Stimulated activated naive B cell treated with anti-CD40 and anti-IgM and Interleukin-4, amounts not matched to agents 10 μg/mL and 1 μg/mL and 100 μg/mL, for 72 hours (primary cell): ENCODE results near the gene DNMT3A.

Source experiments
- ATAC-seq, 2 donors: fragments of 150-1000 bp; cut with Tn5 transposase; replicated peaks; 2 replicates each; pipeline ENCODE4 v1.10.0; 2021; ENCODE audit warnings: moderate library complexity in 1 of 2
- DNase-seq: peaks from one replicate; pipeline ENCODE4 v3.0.0; 2021
- H3K27ac Mint-ChIP-seq: one replicate; pipeline ENCODE4 v1.8.0; 2022; ENCODE audit warnings: mild to moderate bottlenecking, mixed read lengths
- H3K27me3 Mint-ChIP-seq, 2 donors: one replicate each; pipeline ENCODE4 v1.8.0; 2022; ENCODE audit warnings: mixed read lengths in 2 of 2
- H3K36me3 Mint-ChIP-seq, 2 donors: one replicate each; pipeline ENCODE4 v1.8.0; 2022; ENCODE audit warnings: mixed read lengths in 2 of 2, mild to moderate bottlenecking in 1 of 2
- H3K4me1 Mint-ChIP-seq, 2 donors: one replicate each; pipeline ENCODE4 v1.8.0; 2022; ENCODE audit warnings: mixed read lengths in 2 of 2, mild to moderate bottlenecking in 1 of 2
- H3K4me3 Mint-ChIP-seq, 2 donors: one replicate each; pipeline ENCODE4 v1.8.0; 2022; ENCODE audit warnings: mild to moderate bottlenecking in 2 of 2, mixed read lengths in 2 of 2, moderate library complexity in 1 of 2
- H3K9me3 Mint-ChIP-seq, 2 donors: one replicate each; pipeline ENCODE4 v1.8.0; 2022; ENCODE audit warnings: mixed read lengths in 2 of 2, mild to moderate bottlenecking in 1 of 2

Gene DNMT3A

GRCh38 chr2:25376750-25377621, 35.3 kb upstream of the DNMT3A start:
- Mint-ChIP-seq H3K36me3 (peaks cover 4 to 21% of the 10 kb centered on the region in 2 donors), H3K9me3 (peaks cover 0 to 3% of the 10 kb centered on the region in 2 donors), H3K27me3 (no peaks in the 10 kb centered on the region), H3K27ac (peak overlapping the region; percentile 97), H3K4me3 (peak overlapping the region; percentile 71 to 78), H3K4me1 (peaks cover 40 to 56% of the 10 kb centered on the region in 2 donors)
- DNase-seq (peak; percentile 96), ATAC-seq (peak; percentile 98 to 99)

GRCh38 chr2:25375989-25376545, 34.3 kb upstream of the DNMT3A start:
- ATAC-seq (no peak), DNase-seq (no peak)
- H3K36me3 Mint-ChIP-seq, result peaks cover 4 to 21% of the 10 kb centered on the region in 2 donors
- peak overlapping the region; percentile 94 for H3K27ac Mint-ChIP-seq
- H3K9me3 Mint-ChIP-seq, result peaks cover 0 to 3% of the 10 kb centered on the region in 2 donors
- H3K4me1 Mint-ChIP-seq, result peaks cover 35 to 50% of the 10 kb centered on the region in 2 donors
- H3K4me3 Mint-ChIP-seq, result peak overlapping the region; percentile 78 to 79
- H3K27me3 Mint-ChIP-seq, result no peaks in the 10 kb centered on the region

- no peak overlapping the region for H3K4me3 Mint-ChIP-seq
- H3K9me3 Mint-ChIP-seq, result peaks cover 0 to 3% of the 10 kb centered on the region in 2 donors
- H3K4me1 Mint-ChIP-seq, result peaks cover 34 to 50% of the 10 kb centered on the region in 2 donors
- DNase-seq, result no peak
- no peaks in the 10 kb centered on the region for H3K27me3 Mint-ChIP-seq
- peaks cover 4 to 21% of the 10 kb centered on the region in 2 donors for H3K36me3 Mint-ChIP-seq
- no peak overlapping the region for H3K27ac Mint-ChIP-seq
- ATAC-seq, result no peak
These were observed 33.8 kb upstream of the DNMT3A start for GRCh38 chr2:25375371-25375988.

GRCh38 chr2:25374827-25375226, 33.1 kb upstream of the DNMT3A start:
- peak overlapping the region; percentile 14 for H3K27ac Mint-ChIP-seq
- H3K36me3 Mint-ChIP-seq, result peaks cover 4 to 21% of the 10 kb centered on the region in 2 donors
- no peaks in the 10 kb centered on the region for H3K27me3 Mint-ChIP-seq
- DNase-seq (no peak), ATAC-seq (no peak)
- H3K4me1 Mint-ChIP-seq, result peaks cover 34 to 50% of the 10 kb centered on the region in 2 donors
- H3K9me3 Mint-ChIP-seq, result peaks cover 0 to 3% of the 10 kb centered on the region in 2 donors
- H3K4me3 Mint-ChIP-seq, result no peak overlapping the region

- H3K27ac Mint-ChIP-seq, result no peak overlapping the region
- no peak overlapping the region for H3K4me3 Mint-ChIP-seq
- peaks cover 4 to 21% of the 10 kb centered on the region in 2 donors for H3K36me3 Mint-ChIP-seq
- ATAC-seq, result no peak
- DNase-seq, result no peak
- H3K27me3 Mint-ChIP-seq, result no peaks in the 10 kb centered on the region
- peaks cover 0 to 3% of the 10 kb centered on the region in 2 donors for H3K9me3 Mint-ChIP-seq
- H3K4me1 Mint-ChIP-seq, result peaks cover 31 to 50% of the 10 kb centered on the region in 2 donors
These were observed 32.7 kb upstream of the DNMT3A start for GRCh38 chr2:25374411-25374810.

- H3K27ac Mint-ChIP-seq, result no peak overlapping the region
- H3K4me3 Mint-ChIP-seq, result no peak overlapping the region
- H3K36me3 Mint-ChIP-seq, result peaks cover under 1 to 17% of the 10 kb centered on the region in 2 donors
- no peaks in the 10 kb centered on the region for H3K27me3 Mint-ChIP-seq
- DNase-seq, result no peak
- H3K4me1 Mint-ChIP-seq, result peaks cover 28 to 42% of the 10 kb centered on the region in 2 donors
- ATAC-seq, result no peak
- peaks cover 0 to 3% of the 10 kb centered on the region in 2 donors for H3K9me3 Mint-ChIP-seq
These were observed 31.7 kb upstream of the DNMT3A start for GRCh38 chr2:25373269-25373981.

- Mint-ChIP-seq H3K4me3 (no peak overlapping the region), H3K9me3 (peaks cover 0 to 3% of the 10 kb centered on the region in 2 donors), H3K4me1 (peaks cover 22 to 34% of the 10 kb centered on the region in 2 donors), H3K27me3 (no peaks in the 10 kb centered on the region), H3K36me3 (peaks cover 0 to 14% of the 10 kb centered on the region in 2 donors), H3K27ac (peak overlapping the region; percentile 80)
- ATAC-seq (no peak), DNase-seq (no peak)
These were observed 30.9 kb upstream of the DNMT3A start for GRCh38 chr2:25372405-25373268.

GRCh38 chr2:25371253-25372241, 29.8 kb upstream of the DNMT3A start:
- DNase-seq (no peak), ATAC-seq (no peak)
- Mint-ChIP-seq H3K27me3 (no peaks in the 10 kb centered on the region), H3K4me1 (peaks cover 16 to 28% of the 10 kb centered on the region in 2 donors), H3K4me3 (no peak overlapping the region), H3K27ac (no peak overlapping the region), H3K9me3 (no peaks in the 10 kb centered on the region), H3K36me3 (peaks cover 0 to 6% of the 10 kb centered on the region in 2 donors)

- no peak for ATAC-seq
- H3K4me1 Mint-ChIP-seq, result peaks cover 12 to 17% of the 10 kb centered on the region in 2 donors
- no peak for DNase-seq
- H3K9me3 Mint-ChIP-seq, result no peaks in the 10 kb centered on the region
- H3K27me3 Mint-ChIP-seq, result no peaks in the 10 kb centered on the region
- H3K27ac Mint-ChIP-seq, result no peak overlapping the region
- no peak overlapping the region for H3K4me3 Mint-ChIP-seq
- H3K36me3 Mint-ChIP-seq, result peaks cover 0 to 2% of the 10 kb centered on the region in 2 donors
These were observed 28.2 kb upstream of the DNMT3A start for GRCh38 chr2:25369876-25370275.

GRCh38 chr2:25369439-25369838, 27.7 kb upstream of the DNMT3A start:
- ATAC-seq (no peak), DNase-seq (no peak)
- H3K9me3 Mint-ChIP-seq, result no peaks in the 10 kb centered on the region
- no peak overlapping the region for H3K4me3 Mint-ChIP-seq
- peaks cover 15 to 17% of the 10 kb centered on the region in 2 donors for H3K4me1 Mint-ChIP-seq
- peak overlapping the region; percentile 26 for H3K27ac Mint-ChIP-seq
- no peaks in the 10 kb centered on the region for H3K36me3 Mint-ChIP-seq
- H3K27me3 Mint-ChIP-seq, result no peaks in the 10 kb centered on the region

- peaks cover 20 to 22% of the 10 kb centered on the region in 2 donors for H3K4me1 Mint-ChIP-seq
- DNase-seq (no peak), ATAC-seq (no peak)
- peak overlapping the region; percentile 26 for H3K27ac Mint-ChIP-seq
- no peaks in the 10 kb centered on the region for H3K9me3 Mint-ChIP-seq
- no peaks in the 10 kb centered on the region for H3K27me3 Mint-ChIP-seq
- H3K4me3 Mint-ChIP-seq, result no peak overlapping the region
- no peaks in the 10 kb centered on the region for H3K36me3 Mint-ChIP-seq
These were observed 26.9 kb upstream of the DNMT3A start for GRCh38 chr2:25368660-25369059.

- Mint-ChIP-seq H3K27me3 (no peaks in the 10 kb centered on the region), H3K27ac (no peak overlapping the region), H3K4me3 (no peak overlapping the region), H3K36me3 (no peaks in the 10 kb centered on the region), H3K4me1 (peaks cover 29 to 31% of the 10 kb centered on the region in 2 donors), H3K9me3 (no peaks in the 10 kb centered on the region)
- no peak for DNase-seq
- no peak for ATAC-seq
These were observed 25.6 kb upstream of the DNMT3A start for GRCh38 chr2:25367296-25367695.
